H1 (cell line): ENCODE measurements around the gene FHOD1. TPM values are rescaled to one million over a fixed set of nuclear protein-coding genes. Genes with fewer than 3 reads are reported as not detected.

Source experiments
- CTCF ChIA-PET: fragments of 300-600 bp; sonication (Branson Sonifier 250); formaldehyde crosslinking; loops from one replicate; lab custom pipeline; 2021; ENCODE audit not compliant: partially characterized antibody; lab: Charles Lee
- POLR2A ChIA-PET: fragments of 300-600 bp; sonication (Branson Sonifier 250); formaldehyde crosslinking; loops from one replicate; lab custom pipeline; 2021; ENCODE audit warnings: inconsistent platforms; ENCODE audit not compliant: partially characterized antibody; lab: Charles Lee
- DNase-seq, 2 experiments: peaks; one replicate each; pipeline versions ENCODE4 v3.0.0 to v3.0.0-alpha.2; 2010 to 2022; ENCODE audit warnings: low spot score in 2 of 2, low read depth in 1 of 2, mixed read lengths in 1 of 2
- FAIRE-seq: peaks from 2 replicates; lab custom pipeline; 2011; peaks lifted over from hg19 to GRCh38; lab: Jason Lieb, UNC
- H2AFZ ChIP-seq: 2 replicates; pipeline ENCODE4 v1.8.1; 2012; ENCODE audit warnings: low read length, inconsistent platforms
- H2AK5ac ChIP-seq: 2 replicates; pipeline ENCODE4 v1.6.1; 2013; ENCODE audit warnings: low read depth, low read length
- H2BK120ac ChIP-seq: replicated peaks from 2 replicates; pipeline ENCODE3; 2013; ENCODE audit warnings: low read depth, low read length, inconsistent platforms
- H2BK12ac ChIP-seq: 2 replicates; pipeline ENCODE4 v1.6.1; 2013; ENCODE audit warnings: low read depth, low read length
- H2BK15ac ChIP-seq: 2 replicates; pipeline ENCODE4 v1.6.1; 2013; ENCODE audit warnings: low read length
- H2BK20ac ChIP-seq: 2 replicates; pipeline ENCODE4 v1.6.1; 2013; ENCODE audit warnings: low read length
- H2BK5ac ChIP-seq: 2 replicates; pipeline ENCODE4 v1.6.1; 2013; ENCODE audit warnings: low read depth, low read length
- H3K14ac ChIP-seq: 2 replicates; pipeline ENCODE4 v1.6.1; 2013; ENCODE audit warnings: inconsistent platforms; ENCODE audit not compliant: insufficient read length
- H3K18ac ChIP-seq: 2 replicates; pipeline ENCODE4 v1.6.1; 2013; ENCODE audit warnings: low read length; ENCODE audit errors: extremely low read depth
- H3K23ac ChIP-seq: 2 replicates; pipeline ENCODE4 v1.6.1; 2013; ENCODE audit warnings: inconsistent platforms; ENCODE audit not compliant: insufficient read length
- H3K23me2 ChIP-seq: 2 replicates; pipeline ENCODE4 v1.6.1; 2013; ENCODE audit warnings: low read depth, low read length
- H3K27ac ChIP-seq: 2 replicates; pipeline ENCODE4 v1.6.1; 2011; ENCODE audit warnings: low read depth, low read length, inconsistent platforms
- H3K27me3 ChIP-seq, 4 experiments: replicated peaks in 1 of 4; 1 replicate in 1 of 4; 2 replicates in 3 of 4; pipeline versions ENCODE4 v1.6.1 to v1.8.1; 2011 to 2013; ENCODE audit warnings: low read length in 3 of 4, mild to moderate bottlenecking in 3 of 4, inconsistent platforms in 2 of 4, mixed read lengths in 2 of 4, moderate library complexity in 1 of 4; ENCODE audit not compliant: control insufficient read depth in 3 of 4, insufficient read depth in 3 of 4; ENCODE audit errors: extremely low read depth in 1 of 4
- H3K36me3 ChIP-seq, 4 experiments: 2 replicates each; pipeline versions ENCODE4 v1.6.1 to v1.8.1; 2011 to 2013; ENCODE audit warnings: mild to moderate bottlenecking in 4 of 4, low read length in 3 of 4, moderate library complexity in 2 of 4, control low read depth in 1 of 4, inconsistent platforms in 1 of 4; ENCODE audit not compliant: insufficient read depth in 4 of 4, control insufficient read depth in 2 of 4
- H3K4ac ChIP-seq: replicated peaks from 2 replicates; pipeline ENCODE3; 2013; ENCODE audit warnings: low read length, low read depth, mixed read lengths, inconsistent platforms; ENCODE audit not compliant: insufficient read length
- H3K4me1 ChIP-seq, 4 experiments: replicated peaks in 1 of 4; 1 replicate in 1 of 4; 2 replicates in 3 of 4; pipeline versions ENCODE4 v1.6.1 to v1.8.1; 2011 to 2013; ENCODE audit warnings: low read length in 3 of 4, inconsistent platforms in 2 of 4, mixed read lengths in 1 of 4; ENCODE audit not compliant: insufficient read depth in 4 of 4, control insufficient read depth in 3 of 4
- H3K4me2 ChIP-seq, 2 experiments: 2 replicates each; pipeline versions ENCODE4 v1.6.1 to v1.8.1; 2011 to 2013; ENCODE audit warnings: low read depth in 2 of 2, low read length in 2 of 2, control low read depth in 1 of 2, inconsistent platforms in 1 of 2, mild to moderate bottlenecking in 1 of 2; ENCODE audit not compliant: insufficient read depth in 1 of 2
- H3K4me3 ChIP-seq, 4 experiments: fragments of 200-600, 300-600 bp in 1 of 4; sonication (generic), shearing (Covaris generic), sonication (Bioruptor Twin) in 1 of 4; 2 replicates each; pipeline versions ENCODE4 v1.5.1 to v1.8.1; 2011 to 2016; ENCODE audit warnings: low read length in 4 of 4, low read depth in 3 of 4, control low read depth in 2 of 4, inconsistent platforms in 2 of 4, mild to moderate bottlenecking in 2 of 4, mixed read lengths in 1 of 4, moderate library complexity in 1 of 4; ENCODE audit not compliant: insufficient read depth in 2 of 4; ENCODE audit errors: extremely low read depth in 1 of 4
- H3K56ac ChIP-seq: replicated peaks from 2 replicates; pipeline ENCODE3; 2013; ENCODE audit warnings: low read depth, mild to moderate bottlenecking, mixed read lengths, low read length, inconsistent platforms; ENCODE audit not compliant: insufficient read length
- H3K79me1 ChIP-seq: 2 replicates; pipeline ENCODE4 v1.6.1; 2013; ENCODE audit warnings: low read depth, low read length, control low read depth
- H3K79me2 ChIP-seq, 2 experiments: 2 replicates each; pipeline versions ENCODE4 v1.6.1 to v1.8.1; 2012 to 2013; ENCODE audit warnings: low read length in 2 of 2, mild to moderate bottlenecking in 2 of 2, inconsistent platforms in 1 of 2; ENCODE audit not compliant: insufficient read depth in 2 of 2, control insufficient read depth in 1 of 2
- H3K9ac ChIP-seq, 4 experiments: replicated peaks in 1 of 4; 1 replicate in 1 of 4; 2 replicates in 3 of 4; pipeline versions ENCODE4 v1.6.1 to v1.8.1; 2011 to 2013; ENCODE audit warnings: low read depth in 3 of 4, low read length in 3 of 4, control low read depth in 2 of 4, mild to moderate bottlenecking in 2 of 4, moderate library complexity in 2 of 4, inconsistent platforms in 1 of 4; ENCODE audit errors: extremely low read depth in 1 of 4
- H3K9me3 ChIP-seq, 2 experiments: 2 replicates each; pipeline versions ENCODE4 v1.6.1 to v1.8.1; 2012 to 2013; ENCODE audit warnings: mild to moderate bottlenecking in 2 of 2, moderate library complexity in 2 of 2, control low read depth in 1 of 2, inconsistent platforms in 1 of 2, low read depth in 1 of 2, low read length in 1 of 2, mixed read lengths in 1 of 2; ENCODE audit not compliant: insufficient read depth in 2 of 2
- H4K20me1 ChIP-seq, 2 experiments: replicated peaks in 1 of 2; 2 replicates each; pipeline versions ENCODE3 to v1.8.1; 2011 to 2013; ENCODE audit warnings: inconsistent platforms in 2 of 2, low read length in 2 of 2, mild to moderate bottlenecking in 1 of 2; ENCODE audit not compliant: insufficient read depth in 2 of 2, control insufficient read depth in 1 of 2
- H4K5ac ChIP-seq: 2 replicates; pipeline ENCODE4 v1.6.1; 2013; ENCODE audit warnings: low read length, low read depth, mixed read lengths, inconsistent platforms; ENCODE audit not compliant: insufficient read length
- H4K8ac ChIP-seq: 2 replicates; pipeline ENCODE4 v1.8.0; 2013; ENCODE audit warnings: mild to moderate bottlenecking, moderate library complexity, low read length, inconsistent platforms; ENCODE audit not compliant: insufficient read depth; ENCODE audit errors: extremely low read depth
- H4K91ac ChIP-seq: replicated peaks from 2 replicates; pipeline ENCODE3; 2013; ENCODE audit warnings: low read length, mixed read lengths, inconsistent platforms; ENCODE audit not compliant: insufficient read length
- ATF2 ChIP-seq: IDR thresholded peaks from 2 replicates; pipeline ENCODE4 v1.6.1; 2012; ENCODE audit warnings: low read length, inconsistent platforms
- BCL11A ChIP-seq, 2 experiments: IDR thresholded peaks; one replicate each; pipeline ENCODE4 v1.6.1; 2011; ENCODE audit warnings: low read depth in 2 of 2, low read length in 2 of 2, mild to moderate bottlenecking in 2 of 2
- CHD2 ChIP-seq: IDR thresholded peaks from 2 replicates; pipeline ENCODE4 v1.6.1; 2012; ENCODE audit warnings: low read length, improper control_type of control experiment
- CREB1 ChIP-seq: IDR thresholded peaks from 2 replicates; pipeline ENCODE4 v1.6.1; 2012; ENCODE audit warnings: inconsistent platforms
- EZH2 ChIP-seq: fragments of 200-600 bp; sonication (generic); IDR thresholded peaks from 2 replicates; pipeline ENCODE4 v1.7.1; 2012; ENCODE audit warnings: low read depth, mild to moderate bottlenecking, moderate library complexity, low read length, inconsistent platforms; ENCODE audit not compliant: severe bottlenecking
- MAFK ChIP-seq: IDR thresholded peaks from 2 replicates; pipeline ENCODE4 v1.6.1; 2012; ENCODE audit warnings: low read depth, mild to moderate bottlenecking, improper control_type of control experiment, low read length
- NANOG ChIP-seq: IDR thresholded peaks from 2 replicates; pipeline ENCODE4 v1.6.1; 2011; ENCODE audit warnings: low read length, low read depth, mild to moderate bottlenecking, inconsistent platforms; ENCODE audit not compliant: insufficient read depth, poor library complexity, severe bottlenecking
- RBBP5 ChIP-seq: IDR thresholded peaks from 2 replicates; pipeline ENCODE4 v1.7.1; 2012; ENCODE audit warnings: low read depth, mild to moderate bottlenecking, inconsistent platforms, low read length, moderate library complexity, borderline replicate concordance
- RFX5 ChIP-seq: IDR thresholded peaks from 2 replicates; pipeline ENCODE4 v1.6.1; 2011; ENCODE audit warnings: low read depth, low read length, improper control_type of control experiment, borderline replicate concordance
- SIRT6 ChIP-seq: IDR thresholded peaks from one replicate; pipeline ENCODE4 v1.7.1; 2012; ENCODE audit warnings: low read length, inconsistent platforms
- SP1 ChIP-seq: IDR thresholded peaks from 2 replicates; pipeline ENCODE4 v1.6.1; 2011; ENCODE audit warnings: low read depth, low read length
- SP4 ChIP-seq: IDR thresholded peaks from 2 replicates; pipeline ENCODE4 v1.6.1; 2012; ENCODE audit warnings: low read length, inconsistent platforms
- WGBS, 2 experiments: shearing (Covaris generic) in 1 of 2; methylation state at CpG; one replicate each; pipeline versions ENCODE4 v1.1.6 to v1.1.7; 2013 to 2015; ENCODE audit warnings: low lambda C conversion rate in 2 of 2, mixed read lengths in 2 of 2, inconsistent platforms in 1 of 2, low coverage in 1 of 2, missing lambda C conversion rate in 1 of 2; ENCODE audit not compliant: insufficient replicate concordance in 2 of 2, insufficient coverage in 1 of 2, insufficient read length in 1 of 2; ENCODE audit errors: extremely low coverage in 1 of 2, missing lambda C conversion rate in 1 of 2; 5-methylcytosine and 5-hydroxymethylcytosine counted together
- polyA plus RNA-seq, 7 experiments: library from polyadenylated mRNA; depleted of rRNA in 3 of 7; stranded (reverse) in 5 of 7; unstranded in 2 of 7; fragments of >200 nt in 5 of 7; fragments of 200-250 nt in 2 of 7; gene quantifications; 1 replicate in 5 of 7; 2 replicates in 1 of 7; 4 replicates in 1 of 7; pipeline versions ENCODE4 v1.2.1 to v1.2.3, GENCODE V29; 2011 to 2013; ENCODE audit warnings: missing spikeins in 2 of 7, mixed read lengths in 2 of 7
- total RNA-seq: library from RNA; stranded (reverse); fragmentation: NEBNext Ultra II Directional; extraction: Animal tissue kit (Norgen Biotek cat#: 25700); gene quantifications from 2 replicates; pipeline ENCODE4 v1.2.1, GENCODE V29; 2021

The FHOD1 gene
- total and polyA plus RNA-seq, 2 of the 8 experiments (the other 6 are each of a cell fraction or from before 2014, with no cell fraction given): 31.3 to 60.7 TPM

DNA sequence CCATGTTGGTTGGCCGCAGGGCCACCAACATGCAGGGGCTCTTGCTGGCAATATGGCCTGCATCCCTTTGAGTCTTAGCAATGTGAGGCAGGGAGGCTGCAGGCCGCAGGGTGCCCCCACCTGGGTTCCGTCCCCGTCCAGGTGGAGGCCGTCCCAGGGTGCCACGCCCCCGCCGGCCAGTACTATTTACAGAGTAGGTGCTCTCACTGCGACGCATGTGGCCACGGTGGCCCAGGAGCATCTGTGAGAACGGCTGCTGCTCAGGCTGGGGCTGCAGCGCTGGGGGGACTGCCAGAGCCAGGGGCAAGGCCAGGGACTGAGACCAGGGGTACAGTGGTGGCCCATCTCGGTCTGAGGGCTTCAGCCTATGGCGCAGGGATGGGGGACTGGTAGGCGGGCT lies 67.1 kb downstream of the FHOD1 start:
- peaks cover 0 to 5% of the 10 kb centered on the region in 2 experiments; a peak in 1 of 4 replicates for H3K79me2 ChIP-seq
- peaks cover 6 to 28% of the 10 kb centered on the region in 2 experiments for H4K20me1 ChIP-seq
- no peak overlapping the region for H4K5ac ChIP-seq
- no peak overlapping the region for H3K4me3 ChIP-seq
- H3K4ac ChIP-seq: no peak overlapping the region
- H3K4me1 ChIP-seq: peaks cover 0 to 22% (median 16%) of the 10 kb centered on the region in 4 experiments; a peak in 5 of 7 replicates
- H3K9me3 ChIP-seq: no peaks in the 10 kb centered on the region
- POLR2A ChIA-PET: no interaction called here
- no peaks in the 10 kb centered on the region; a peak in 1 of 8 replicates for H3K36me3 ChIP-seq
- no peak overlapping the region for H3K23ac ChIP-seq
- H2AFZ ChIP-seq: no peak overlapping the region
- WGBS, 2 experiments: 87% methylated on average over 12 of the region's 16 CpGs; no CpG with 5 or more reads in 1 of the 2 experiments
- no peak overlapping the region for H3K56ac ChIP-seq
- H3K18ac ChIP-seq: no peak overlapping the region
- no peak overlapping the region for H4K91ac ChIP-seq
- no peak overlapping the region for H2BK120ac ChIP-seq
- no peak overlapping the region for H2BK5ac ChIP-seq
- DNase-seq (no peak), FAIRE-seq (no peak)
- H3K23me2 ChIP-seq: peaks cover 20% of the 10 kb centered on the region
- no peak overlapping the region for H3K14ac ChIP-seq
- no peak overlapping the region for H2BK20ac ChIP-seq
- no peak overlapping the region for H3K27ac ChIP-seq
- no peak overlapping the region for H2BK15ac ChIP-seq
- H3K9ac ChIP-seq: no peak overlapping the region
- H3K4me2 ChIP-seq: no peak overlapping the region
- no peak overlapping the region for H2BK12ac ChIP-seq
- CTCF ChIA-PET: interaction anchor here (0.8 to 13.1 kb wide), 11 partner anchors 7 to 298 kb away, joined by 3 to 151 read pairs (median 3); partner anchors contain the start of genes CDH16, EXOC3L1, FBXL8 and HSF4
- TF ChIP-seq NANOG (no peak), RBBP5 (no peak), CREB1 (no peak), CHD2 (no peak), MAFK (no peak), SP4 (no peak), BCL11A (IDR thresholded peaks at IDR 0.05; ENCODE audit: low read depth in 2 of 2, low read length in 2 of 2) (no peak), EZH2 (no peak), RFX5 (no peak), SP1 (no peak), ATF2 (no peak), SIRT6 (no peak)
- H4K8ac ChIP-seq: no peak overlapping the region; the same call in 1 of the 2 replicates
- H2AK5ac ChIP-seq: no peak overlapping the region
- no peaks in the 10 kb centered on the region for H3K79me1 ChIP-seq
- H3K27me3 ChIP-seq: peaks cover 20 to 44% (median 39%) of the 10 kb centered on the region in 4 experiments
